Measurements from ENCODE around the gene TNFRSF1A.

DNA sequence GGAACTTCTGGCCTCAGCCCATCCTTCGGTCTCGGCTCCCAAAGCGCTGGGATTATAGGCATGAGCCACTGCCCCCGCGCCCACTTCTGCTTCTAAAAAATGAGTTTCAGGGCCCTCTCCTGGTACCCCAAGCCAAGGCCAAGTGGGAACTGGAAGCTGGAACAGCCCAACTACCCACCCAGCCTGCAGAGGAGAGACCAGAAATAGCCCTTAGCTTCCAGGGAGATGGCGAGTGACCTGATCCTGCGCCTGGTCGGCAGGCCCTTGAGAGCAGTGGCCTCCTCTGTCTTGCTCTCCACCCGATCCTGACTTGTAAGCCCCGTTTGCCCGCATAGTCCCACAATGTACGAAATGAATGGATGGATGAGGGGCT lies 62.6 kb downstream of the TNFRSF1A start:
- TF ChIP-seq, protein P1, sequence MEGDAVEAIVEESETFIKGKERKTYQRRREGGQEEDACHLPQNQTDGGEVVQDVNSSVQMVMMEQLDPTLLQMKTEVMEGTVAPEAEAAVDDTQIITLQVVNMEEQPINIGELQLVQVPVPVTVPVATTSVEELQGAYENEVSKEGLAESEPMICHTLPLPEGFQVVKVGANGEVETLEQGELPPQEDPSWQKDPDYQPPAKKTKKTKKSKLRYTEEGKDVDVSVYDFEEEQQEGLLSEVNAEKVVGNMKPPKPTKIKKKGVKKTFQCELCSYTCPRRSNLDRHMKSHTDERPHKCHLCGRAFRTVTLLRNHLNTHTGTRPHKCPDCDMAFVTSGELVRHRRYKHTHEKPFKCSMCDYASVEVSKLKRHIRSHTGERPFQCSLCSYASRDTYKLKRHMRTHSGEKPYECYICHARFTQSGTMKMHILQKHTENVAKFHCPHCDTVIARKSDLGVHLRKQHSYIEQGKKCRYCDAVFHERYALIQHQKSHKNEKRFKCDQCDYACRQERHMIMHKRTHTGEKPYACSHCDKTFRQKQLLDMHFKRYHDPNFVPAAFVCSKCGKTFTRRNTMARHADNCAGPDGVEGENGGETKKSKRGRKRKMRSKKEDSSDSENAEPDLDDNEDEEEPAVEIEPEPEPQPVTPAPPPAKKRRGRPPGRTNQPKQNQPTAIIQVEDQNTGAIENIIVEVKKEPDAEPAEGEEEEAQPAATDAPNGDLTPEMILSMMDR (IDR thresholded peaks at IDR 0.05; ENCODE audit: borderline replicate concordance, extremely low read depth, low read length, poor library complexity, severe bottlenecking), result no peak
- no peak for TF ChIP-seq EZH2 (IDR thresholded peaks at IDR 0.05; ENCODE audit: borderline replicate concordance, low read depth, low read length, severe bottlenecking)
